Activated CD4-positive, CD25-positive, alpha-beta regulatory T cell treated with anti-CD3 and anti-CD28 coated beads, Interleukin-2, amount 50 U/mL, for 72 hours (primary cell): Measurements from ENCODE around the gene MEF2D.

ENCODE experiments used
- DNase-seq: peaks from one replicate; pipeline ENCODE4 v3.0.0; 2021

MEF2D gene

GRCh38 chr1:156499194-156499841 is 1.3 kb downstream of the MEF2D start:
- DNase-seq = no peak

DNA sequence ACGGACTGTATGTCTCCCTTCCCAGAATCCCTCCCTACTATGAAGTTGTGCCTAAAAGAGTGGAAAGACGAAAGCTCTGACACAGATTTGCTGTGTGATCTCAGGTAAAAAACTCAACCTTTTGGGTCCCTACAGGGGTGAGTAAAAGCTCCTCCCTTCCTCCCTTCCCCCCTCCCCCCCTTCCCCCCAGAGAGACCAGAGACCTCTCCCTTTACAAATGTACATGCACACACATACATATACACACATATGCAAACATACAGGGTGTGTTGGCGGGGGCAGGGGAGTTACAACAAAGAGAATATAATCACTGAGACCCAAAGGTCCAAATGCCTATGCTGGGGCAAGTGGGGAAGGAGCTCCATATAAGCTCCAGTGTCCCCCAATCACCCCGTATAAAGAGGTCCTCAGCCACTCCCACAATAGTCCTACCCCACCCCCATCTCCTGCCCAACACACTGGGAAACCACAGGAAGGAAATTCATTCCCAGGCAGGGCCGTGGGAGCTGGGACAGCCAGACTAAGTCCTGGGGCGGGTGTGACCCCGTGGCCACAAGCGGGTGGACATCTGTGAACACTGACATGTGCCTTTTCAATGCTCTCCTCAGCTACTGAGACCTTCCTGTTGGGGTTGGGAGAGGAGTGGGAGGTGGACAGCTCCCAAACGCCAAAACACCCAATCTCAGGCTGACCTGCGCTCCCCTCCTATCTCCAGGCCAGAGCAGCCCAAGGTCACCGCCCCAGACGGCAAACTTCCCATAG is 2.0 kb downstream of the MEF2D start:
- no peak for DNase-seq

DNA sequence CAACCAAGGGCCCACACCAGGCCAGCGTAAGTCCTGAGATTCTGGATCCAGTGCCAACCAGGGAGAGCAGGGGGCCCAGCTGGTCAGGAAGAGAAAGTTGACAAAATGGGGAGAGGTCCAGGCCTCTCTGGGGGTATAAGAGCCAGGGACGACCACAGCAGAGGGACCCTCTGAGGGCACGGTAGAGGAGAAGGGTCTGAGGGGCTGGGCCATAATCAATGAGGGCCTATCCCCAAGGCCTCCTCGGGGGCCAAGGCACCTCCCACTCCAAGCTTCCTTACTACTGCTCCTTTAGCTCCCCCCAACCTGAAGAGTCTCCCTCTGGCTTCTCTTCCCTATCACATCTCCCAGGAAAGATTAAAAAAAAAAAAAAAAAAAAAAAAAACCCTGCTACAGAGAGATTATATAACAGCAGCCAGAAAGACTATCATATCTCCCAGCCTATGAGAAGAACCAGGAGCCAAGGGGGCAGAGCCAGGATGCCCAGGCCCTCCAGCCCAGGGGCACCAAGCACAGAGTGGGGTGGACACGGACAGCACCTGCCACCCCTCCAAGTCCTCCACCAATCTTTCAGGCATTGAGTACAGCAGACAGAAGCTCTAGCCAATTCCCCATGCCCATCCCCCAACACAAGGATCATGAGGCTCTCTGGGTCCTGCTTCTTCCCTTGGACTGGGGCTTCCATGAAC is 2.7 kb downstream of the MEF2D start:
- DNase-seq = no peak

GRCh38 chr1:156497078-156497742 is 3.4 kb downstream of the MEF2D start:
- no peak for DNase-seq

DNA sequence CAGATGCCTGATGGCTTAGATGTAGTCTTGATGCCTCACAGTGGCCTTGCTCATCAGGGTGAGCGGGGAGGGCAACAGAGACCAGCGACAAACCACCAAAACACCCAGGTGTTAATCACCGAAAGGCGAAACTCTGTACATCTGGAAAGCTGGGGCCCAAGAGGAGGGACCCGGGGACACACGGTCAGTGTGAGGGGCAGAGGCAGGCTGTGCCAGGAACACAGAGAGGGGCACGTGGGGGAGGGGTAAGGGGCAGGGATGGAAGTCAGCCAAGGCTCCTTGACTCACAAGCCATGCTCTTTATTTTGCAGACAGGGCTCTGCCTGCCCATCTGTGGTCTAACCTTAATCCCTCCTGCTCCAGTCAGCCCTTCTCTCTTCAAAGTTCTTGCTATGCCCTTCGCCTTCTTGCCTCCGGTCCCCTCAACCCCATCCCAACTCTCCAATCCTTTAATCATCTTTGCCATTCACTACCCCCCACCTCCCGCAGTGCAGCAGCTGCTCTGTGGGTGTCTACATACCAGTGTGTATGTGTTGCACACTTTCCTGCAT is 4.3 kb downstream of the MEF2D start:
- DNase-seq = no peak

DNA sequence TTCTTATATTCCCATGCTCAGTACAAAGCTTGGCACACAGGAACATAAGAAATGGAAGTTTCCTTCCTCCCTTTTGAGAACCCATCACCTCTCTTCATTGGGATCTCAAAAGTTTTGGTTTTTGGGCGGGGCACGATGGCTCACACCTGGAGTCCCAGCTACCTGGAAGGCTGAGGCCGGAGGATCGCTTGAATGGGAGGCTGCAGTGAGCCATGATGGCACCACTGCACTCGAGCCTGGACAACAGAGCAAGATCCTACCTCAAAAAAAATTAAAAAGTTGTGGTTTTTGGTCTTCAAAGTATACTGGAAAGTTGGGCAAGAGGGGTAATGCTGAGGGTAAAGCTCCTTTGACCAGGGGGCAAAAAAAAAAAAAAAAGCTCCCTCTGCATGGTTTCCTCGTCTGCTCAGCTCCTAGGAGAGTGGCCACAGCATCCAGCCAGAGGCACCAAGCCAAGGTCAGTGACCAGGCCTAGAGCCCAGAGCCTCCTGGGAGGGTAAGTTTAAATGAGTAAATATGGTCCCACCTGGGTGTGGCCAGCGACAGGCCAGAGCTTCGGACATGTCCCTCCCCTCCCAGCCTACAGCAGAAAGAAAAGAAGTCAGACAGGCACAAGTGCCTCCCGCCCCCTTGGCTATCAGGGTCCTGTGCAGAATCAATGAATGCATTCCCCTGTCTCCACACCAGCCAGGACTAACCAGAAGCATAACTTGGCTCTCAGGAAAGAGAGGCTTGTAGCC is 5.0 kb downstream of the MEF2D start:
- no peak for DNase-seq

DNA sequence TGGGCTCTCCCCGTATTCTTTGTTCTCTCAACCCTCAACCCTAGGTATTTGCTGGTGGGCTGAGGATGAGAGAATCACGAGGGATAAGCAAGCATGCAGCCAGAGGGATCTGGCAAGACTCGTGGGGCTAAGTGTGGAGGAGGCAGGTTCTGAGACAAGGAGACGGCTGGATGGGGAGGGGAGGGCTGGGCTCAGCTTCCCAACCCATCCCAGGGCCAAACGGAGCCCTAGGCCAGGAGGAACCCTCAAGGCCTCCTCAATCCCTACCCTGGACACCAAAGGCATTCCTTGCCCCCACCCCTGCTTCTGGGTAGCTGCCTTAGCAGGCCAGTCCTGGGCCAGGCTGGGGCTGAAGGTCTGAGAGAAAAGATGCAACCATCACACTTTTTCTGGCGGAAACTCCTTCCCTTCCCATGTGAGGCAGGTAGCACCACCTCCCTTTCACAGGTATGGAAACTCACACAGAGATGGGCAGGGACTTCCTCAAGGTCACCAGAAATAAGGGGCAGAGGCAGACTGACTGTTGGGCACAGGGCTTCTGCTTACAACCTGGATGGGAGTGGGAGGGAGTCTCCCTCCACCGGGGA is 6.2 kb downstream of the MEF2D start:
- DNase-seq = no peak

DNA sequence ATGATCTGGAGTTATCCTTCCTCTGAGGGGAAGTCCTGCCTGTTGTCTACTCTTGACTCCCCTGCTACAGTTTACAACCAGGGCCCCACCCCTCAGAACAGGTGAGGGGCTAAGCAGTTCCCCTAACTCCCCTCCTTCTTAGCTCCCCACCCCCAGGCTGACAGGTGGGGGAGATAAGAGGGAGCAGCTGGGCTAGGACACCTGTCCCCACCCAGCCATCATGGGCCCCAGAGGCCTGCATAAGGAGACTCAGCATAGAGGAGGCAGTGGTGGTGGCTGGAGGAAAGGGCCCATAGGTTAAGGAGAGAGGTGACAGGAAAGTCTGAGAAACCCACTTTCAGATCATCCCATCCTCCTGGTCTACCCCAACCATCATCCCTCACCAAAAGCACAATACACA is 6.8 kb downstream of the MEF2D start:
- DNase-seq = no peak

- DNase-seq = no peak
These were observed 7.4 kb downstream of the MEF2D start for GRCh38 chr1:156493154-156493631.

DNA sequence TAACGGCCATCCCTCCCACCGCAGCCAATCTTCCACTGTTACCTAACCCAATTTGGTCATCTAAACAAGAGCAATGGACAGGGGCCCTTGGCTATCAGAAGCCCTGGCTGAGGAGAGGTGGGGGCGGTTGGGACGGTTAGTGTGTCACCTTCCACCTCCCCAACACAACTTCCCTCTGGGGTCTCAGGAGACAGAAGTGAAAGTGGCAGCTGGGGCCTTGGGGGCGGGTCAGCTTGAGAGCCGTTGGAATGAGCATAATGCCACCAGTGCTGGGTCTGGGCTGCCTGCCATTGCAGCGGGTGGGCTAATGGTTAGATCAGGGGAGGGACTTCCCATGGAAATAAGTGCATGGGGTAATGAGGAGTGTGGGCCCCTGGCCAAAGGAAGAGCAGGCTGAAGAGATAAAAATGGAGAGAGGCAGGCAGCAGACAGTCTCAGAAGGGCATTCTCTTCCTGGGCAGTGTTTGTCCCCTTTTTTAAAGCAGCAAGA is 7.9 kb downstream of the MEF2D start:
- DNase-seq = no peak

GRCh38 chr1:156492013-156492590 is 8.5 kb downstream of the MEF2D start:
- DNase-seq = no peak

- no peak for DNase-seq
These were observed 9.2 kb downstream of the MEF2D start for GRCh38 chr1:156491151-156491949.

GRCh38 chr1:156490401-156491032 is 10.1 kb downstream of the MEF2D start:
- DNase-seq = no peak

DNA sequence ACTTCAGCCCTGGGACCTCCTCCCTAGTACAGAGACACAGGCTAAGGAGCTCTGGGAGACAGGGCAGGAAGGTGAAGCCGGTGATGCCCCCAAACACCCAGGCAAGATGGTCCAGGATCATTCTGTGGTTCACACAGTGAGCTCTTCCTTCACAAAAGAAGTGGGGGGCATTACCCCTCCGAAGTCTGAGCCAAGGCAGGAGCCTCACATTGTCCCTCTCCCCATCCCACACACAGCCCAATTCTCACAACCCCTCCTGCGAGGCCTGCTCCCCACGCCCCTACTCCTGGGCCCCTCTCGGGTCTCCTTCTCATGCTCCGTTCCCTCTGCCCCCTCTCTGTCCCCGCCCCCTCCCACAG is 10.7 kb downstream of the MEF2D start:
- no peak for DNase-seq

DNA sequence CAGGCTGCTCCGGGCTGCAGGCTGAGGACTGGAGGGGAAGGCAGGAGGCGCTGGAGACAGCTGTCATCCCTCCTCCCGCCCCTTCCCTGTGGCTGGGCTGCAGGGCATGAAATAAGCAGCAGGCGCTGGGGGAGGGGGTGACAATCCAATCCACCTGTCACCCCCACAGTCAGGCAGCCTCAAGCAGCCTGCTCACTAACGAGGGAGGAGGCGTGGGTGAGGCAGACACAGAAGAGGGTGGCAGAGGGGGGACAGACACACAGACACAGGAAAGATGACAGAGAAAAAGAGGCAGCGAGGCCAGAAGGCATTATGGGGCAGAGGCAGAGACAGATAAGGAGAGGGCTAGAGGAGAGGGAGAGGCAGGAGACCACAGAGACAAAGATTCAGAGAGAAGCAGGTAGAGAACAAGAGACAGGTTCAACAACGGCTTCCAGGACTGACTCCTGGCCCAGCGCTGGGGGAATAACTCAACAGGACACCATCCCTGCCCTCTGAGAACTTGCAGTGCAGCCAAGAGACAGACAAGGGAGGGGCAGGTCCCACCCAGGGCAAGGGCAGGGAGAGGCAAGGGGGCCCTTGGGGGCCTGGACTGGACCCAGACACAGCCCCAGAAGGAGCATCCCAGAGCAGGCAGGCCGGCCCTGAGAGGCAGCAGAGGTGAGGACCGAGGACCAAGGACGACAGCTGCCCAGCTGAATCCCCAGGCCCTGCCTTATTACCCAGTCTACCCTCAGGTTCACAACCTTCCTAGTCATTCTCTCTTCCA is 11.2 kb downstream of the MEF2D start:
- no peak for DNase-seq

DNA sequence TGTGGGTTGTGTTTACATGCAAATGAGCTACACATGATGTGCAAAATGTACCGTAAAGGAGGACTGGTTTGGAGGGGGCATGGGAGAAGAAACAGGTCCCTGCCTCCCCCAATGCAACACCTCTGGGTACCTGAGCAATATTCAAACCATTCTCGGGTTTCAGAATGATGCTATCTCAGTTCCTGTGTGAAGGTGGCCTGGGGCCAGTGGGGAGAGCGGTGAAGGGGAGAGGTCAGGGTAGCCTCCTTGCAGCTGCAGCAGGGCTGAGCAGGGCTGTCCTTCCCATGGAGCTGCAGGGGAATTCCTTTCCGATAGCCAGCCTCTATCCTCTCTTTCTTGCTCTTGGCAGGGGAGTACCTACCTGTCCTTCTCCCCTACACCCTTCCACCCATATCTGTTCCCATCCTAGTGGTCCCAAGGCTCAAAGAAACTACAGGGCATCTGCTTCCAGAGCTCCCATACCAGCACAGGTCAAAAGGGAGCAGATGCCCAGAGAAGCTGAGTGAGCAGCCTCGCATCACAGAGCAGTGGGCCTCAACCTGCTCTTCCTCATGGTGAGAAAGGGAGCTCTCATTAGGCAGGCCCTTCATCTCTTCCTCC is 11.9 kb downstream of the MEF2D start:
- peak; percentile 58 for DNase-seq

DNA sequence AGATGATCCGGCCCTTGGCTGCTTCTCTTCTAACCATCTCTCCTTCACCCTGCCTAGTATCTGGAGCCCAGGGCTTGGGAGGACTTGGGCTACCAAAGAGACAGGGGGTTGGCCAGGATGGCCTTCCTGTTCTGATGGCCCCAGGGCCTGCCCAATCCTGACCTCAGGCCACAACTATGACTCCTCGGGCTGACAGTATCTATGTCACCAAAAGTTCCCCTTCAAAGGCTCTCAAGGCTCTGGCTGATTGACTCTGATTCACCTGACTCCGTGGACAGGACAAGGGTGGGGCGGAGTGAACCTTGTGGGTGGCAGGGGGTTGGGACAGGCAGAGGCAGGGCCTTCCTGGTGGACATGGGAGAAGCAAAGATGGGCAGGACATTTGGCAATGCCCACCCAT is 12.7 kb downstream of the MEF2D start:
- DNase-seq = peak; percentile 54

- no peak for DNase-seq
These were observed 13.9 kb downstream of the MEF2D start for GRCh38 chr1:156486421-156487344.
